Muscle layer of duodenum (tissue), 2 donors: ENCODE measurements around the gene PHYKPL.

ENCODE experiments used
- H3K27ac ChIP-seq: one replicate; pipeline ENCODE4 v1.7.0; 2013; ENCODE audit warnings: mild to moderate bottlenecking, low read length
- H3K27me3 ChIP-seq: one replicate; pipeline ENCODE4 v1.7.0; 2013; ENCODE audit warnings: low read depth, mild to moderate bottlenecking, control low read depth, low read length
- H3K36me3 ChIP-seq, 2 donors: one replicate each; pipeline ENCODE4 v1.7.0; 2013; ENCODE audit warnings: low read length in 2 of 2, control low read depth in 1 of 2, mild to moderate bottlenecking in 1 of 2; ENCODE audit not compliant: insufficient read depth in 2 of 2, control insufficient read depth in 1 of 2
- H3K4me1 ChIP-seq, 2 donors: one replicate each; pipeline ENCODE4 v1.7.0; 2013; ENCODE audit warnings: low read length in 2 of 2, mild to moderate bottlenecking in 2 of 2, control low read depth in 1 of 2, moderate library complexity in 1 of 2; ENCODE audit not compliant: insufficient read depth in 2 of 2, control insufficient read depth in 1 of 2
- H3K4me3 ChIP-seq, 2 donors: one replicate each; pipeline ENCODE4 v1.7.0; 2013; ENCODE audit warnings: low read length in 2 of 2, low read depth in 1 of 2, mild to moderate bottlenecking in 1 of 2
- H3K9me3 ChIP-seq, 2 donors: one replicate each; pipeline ENCODE4 v1.7.0; 2013; ENCODE audit warnings: low read length in 2 of 2, control low read depth in 1 of 2, mild to moderate bottlenecking in 1 of 2; ENCODE audit not compliant: control insufficient read depth in 1 of 2
- donor health status: healthy.

The PHYKPL gene

DNA sequence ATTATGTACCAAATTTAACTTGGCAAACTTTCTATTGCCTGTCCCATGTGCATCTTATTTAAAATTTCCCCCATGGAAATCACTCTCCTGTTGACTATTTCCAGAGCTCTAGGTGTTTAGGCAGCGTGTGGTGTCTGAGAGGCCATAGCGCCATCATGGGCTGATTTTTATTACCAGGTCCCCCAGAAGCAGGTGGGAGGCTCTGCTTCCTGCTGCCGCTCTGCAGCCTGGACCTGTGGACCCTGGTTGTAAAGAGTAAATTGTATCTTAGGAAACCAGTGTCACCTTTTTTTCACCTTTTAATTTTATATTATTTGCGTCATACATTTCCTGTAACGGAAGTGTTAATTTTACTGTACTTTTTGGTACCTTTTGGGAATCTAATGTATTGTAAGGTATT lies 21.9 kb downstream of the PHYKPL start:
- H3K36me3 ChIP-seq = peaks cover 91 to 95% of the 10 kb centered on the region in 2 donors
- no peaks in the 10 kb centered on the region for H3K27me3 ChIP-seq
- H3K27ac ChIP-seq = peak overlapping the region; percentile 29
- no peaks in the 10 kb centered on the region for H3K9me3 ChIP-seq
- H3K4me3 ChIP-seq = no peak overlapping the region
- peaks cover 19 to 30% of the 10 kb centered on the region in 2 donors for H3K4me1 ChIP-seq

DNA sequence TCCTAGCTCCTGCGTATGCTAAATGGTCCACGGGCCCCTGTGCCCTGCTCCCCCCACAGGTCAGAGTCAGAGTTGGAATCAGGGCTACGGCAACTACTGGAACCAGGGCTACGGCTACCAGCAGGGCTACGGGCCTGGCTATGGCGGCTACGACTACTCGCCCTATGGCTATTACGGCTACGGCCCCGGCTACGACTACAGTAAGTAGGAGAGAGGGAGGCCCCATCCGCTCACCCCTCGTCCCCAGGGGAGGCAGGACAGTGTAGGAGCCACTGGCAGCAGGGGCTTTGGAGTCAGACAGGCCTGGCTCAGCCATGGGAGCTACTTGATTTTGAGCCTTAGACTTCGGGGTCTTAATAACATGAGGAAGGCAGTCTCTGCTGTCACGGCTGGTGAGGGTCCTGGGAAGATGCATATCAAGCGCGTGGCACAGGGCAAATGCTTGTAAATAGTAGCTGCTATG lies 22.5 kb downstream of the PHYKPL start:
- Histone ChIP-seq H3K4me1 (peaks cover 22 to 30% of the 10 kb centered on the region in 2 donors), H3K9me3 (no peaks in the 10 kb centered on the region), H3K4me3 (no peak overlapping the region), H3K27me3 (no peaks in the 10 kb centered on the region), H3K36me3 (peaks cover 85 to 89% of the 10 kb centered on the region in 2 donors), H3K27ac (peak overlapping the region; percentile 29)

- H3K27me3 ChIP-seq = no peaks in the 10 kb centered on the region
- peaks cover 79 to 83% of the 10 kb centered on the region in 2 donors for H3K36me3 ChIP-seq
- no peak overlapping the region for H3K4me3 ChIP-seq
- H3K4me1 ChIP-seq = peaks cover 22 to 30% of the 10 kb centered on the region in 2 donors
- H3K9me3 ChIP-seq = no peaks in the 10 kb centered on the region
- peak overlapping the region; percentile 81 for H3K27ac ChIP-seq
Measured at GRCh38 chr5:178209334-178210072, 23.1 kb downstream of the PHYKPL start.

DNA sequence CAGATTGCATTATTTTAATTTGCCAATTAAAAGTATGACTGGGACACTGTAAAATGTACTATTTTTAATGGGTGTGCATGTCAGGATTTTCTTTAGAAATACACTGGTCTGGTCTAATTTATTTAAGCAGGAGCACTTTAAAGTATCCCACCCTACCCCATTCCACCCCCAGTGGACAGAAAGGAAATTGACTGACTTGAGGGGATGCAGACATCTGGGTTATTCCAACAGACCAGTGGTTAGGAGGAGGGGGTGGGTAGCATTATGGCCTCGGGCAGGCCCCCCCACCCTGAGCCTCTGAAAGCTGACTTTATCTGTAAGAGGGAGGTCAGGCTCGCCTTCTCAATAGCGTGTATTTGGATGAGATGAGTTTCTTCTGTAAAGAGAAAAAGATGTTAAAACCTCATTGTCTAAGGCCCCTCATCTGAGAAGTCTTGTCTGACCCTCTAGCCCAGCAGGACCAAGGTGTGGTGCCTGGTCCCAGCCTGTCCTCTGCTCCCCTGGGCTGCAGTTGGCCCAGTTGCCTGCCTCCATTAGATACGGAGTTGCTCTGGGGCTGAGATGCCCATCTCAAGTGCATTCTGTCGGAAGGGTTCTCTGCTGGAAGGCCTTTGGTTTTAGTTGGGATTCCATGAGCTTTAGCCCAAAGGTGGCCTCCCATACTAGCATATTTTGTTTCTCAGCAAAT lies 23.9 kb downstream of the PHYKPL start:
- H3K27ac ChIP-seq = peak overlapping the region; percentile 81
- peaks cover 22 to 25% of the 10 kb centered on the region in 2 donors for H3K4me1 ChIP-seq
- H3K27me3 ChIP-seq = no peaks in the 10 kb centered on the region
- H3K36me3 ChIP-seq = peaks cover 71 to 75% of the 10 kb centered on the region in 2 donors
- H3K9me3 ChIP-seq = no peaks in the 10 kb centered on the region
- no peak overlapping the region for H3K4me3 ChIP-seq

- peaks cover 63 to 67% of the 10 kb centered on the region in 2 donors for H3K36me3 ChIP-seq
Measured at GRCh38 chr5:178207917-178208280, 24.7 kb downstream of the PHYKPL start.

DNA sequence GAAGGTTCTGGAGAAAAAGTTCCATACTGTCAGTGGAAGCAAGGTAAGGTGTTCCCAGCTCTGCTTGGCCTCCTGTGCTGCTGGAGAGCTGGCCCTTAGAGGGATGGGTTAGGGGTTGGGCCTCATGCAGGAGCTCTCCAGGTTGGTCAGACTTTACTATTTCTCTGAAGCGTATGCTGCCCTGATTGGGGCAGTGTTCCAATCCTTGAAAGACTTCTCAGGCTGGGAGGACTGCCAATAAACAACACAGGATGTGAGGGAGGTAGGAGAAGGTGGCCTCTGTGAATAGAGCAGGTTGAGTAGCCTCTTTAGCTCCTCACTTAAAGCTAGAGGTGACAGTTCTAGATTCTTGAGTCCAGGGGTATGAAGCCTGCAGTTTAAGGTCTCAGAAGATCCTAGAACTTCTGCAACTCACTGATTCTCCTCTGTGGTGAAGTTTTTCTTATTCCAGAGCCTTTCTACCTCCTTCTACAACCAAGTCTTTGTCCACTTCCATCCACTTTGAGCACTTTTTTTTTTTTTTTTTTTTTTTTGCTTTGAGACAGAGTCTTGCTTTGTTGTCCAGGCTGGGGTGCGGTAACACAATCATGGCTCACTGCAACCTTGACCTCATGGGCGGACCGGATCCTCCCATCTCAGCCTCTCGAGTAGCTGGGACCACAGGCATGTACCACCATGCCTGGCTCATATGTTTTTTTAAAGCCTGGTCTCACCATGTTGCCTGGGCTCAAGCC lies 25.3 kb downstream of the PHYKPL start:
- Histone ChIP-seq H3K27me3 (no peaks in the 10 kb centered on the region), H3K36me3 (peaks cover 58 to 61% of the 10 kb centered on the region in 2 donors), H3K4me1 (peaks cover 22 to 25% of the 10 kb centered on the region in 2 donors), H3K27ac (peak overlapping the region; percentile 81), H3K9me3 (no peaks in the 10 kb centered on the region), H3K4me3 (peak overlapping the region; percentile 96 to 97)

More at GRCh38 chr5:178207917-178208280, 24.7 kb downstream of the PHYKPL start:
- Histone ChIP-seq H3K27me3 (no peaks in the 10 kb centered on the region), H3K4me1 (peaks cover 22 to 25% of the 10 kb centered on the region in 2 donors), H3K9me3 (no peaks in the 10 kb centered on the region), H3K4me3 (no peak overlapping the region), H3K27ac (peak overlapping the region; percentile 81)

DNA sequence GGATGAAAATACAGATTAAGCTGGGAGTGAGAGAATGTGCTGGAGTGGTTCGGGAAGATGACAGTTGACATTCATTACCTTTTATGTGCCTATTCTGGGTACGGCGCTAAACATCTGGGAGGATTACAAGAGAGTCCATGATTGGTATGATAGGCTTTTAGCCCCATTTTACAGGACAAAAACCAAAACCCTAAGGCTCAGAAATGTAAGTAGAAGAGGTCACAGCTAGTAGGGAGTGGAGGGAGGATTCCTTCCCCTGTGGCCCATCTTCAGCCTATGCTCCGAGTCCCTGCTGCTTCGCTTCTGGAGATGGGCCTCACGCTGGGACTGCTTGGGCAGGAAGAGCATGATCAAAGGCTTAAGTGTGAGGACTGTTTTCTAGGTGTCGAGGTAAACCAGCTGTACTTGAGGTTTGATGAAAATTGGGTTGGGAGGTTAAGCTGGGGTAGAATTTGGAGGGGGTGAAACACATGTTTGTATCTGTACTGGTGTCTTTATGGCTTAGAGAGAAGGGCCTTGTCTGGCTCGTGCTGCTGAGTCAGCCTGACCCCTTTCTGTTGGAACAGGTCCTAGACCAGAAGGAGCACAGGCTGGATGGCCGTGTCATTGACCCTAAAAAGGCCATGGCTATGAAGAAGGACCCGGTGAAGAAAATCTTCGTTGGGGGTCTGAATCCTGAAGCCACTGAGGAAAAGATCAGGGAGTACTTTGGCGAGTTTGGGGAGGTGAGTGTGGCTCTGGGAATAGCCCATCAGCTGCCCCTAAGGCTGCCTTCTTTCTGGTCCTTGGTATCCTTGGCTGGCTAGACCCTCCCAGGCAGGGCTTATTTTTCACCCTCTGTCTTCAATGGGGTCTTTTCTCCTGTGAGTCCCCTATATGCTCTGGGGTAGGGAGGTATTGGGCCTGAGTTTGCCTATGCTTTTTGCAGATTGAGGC lies 26.2 kb downstream of the PHYKPL start:
- H3K4me1 ChIP-seq = peaks cover 22 to 25% of the 10 kb centered on the region in 2 donors
- peak overlapping the region; percentile 96 to 97 for H3K4me3 ChIP-seq
- H3K27ac ChIP-seq = peak overlapping the region; percentile 81
- H3K36me3 ChIP-seq = peaks cover 49 to 52% of the 10 kb centered on the region in 2 donors
- H3K9me3 ChIP-seq = no peaks in the 10 kb centered on the region
- no peaks in the 10 kb centered on the region for H3K27me3 ChIP-seq

DNA sequence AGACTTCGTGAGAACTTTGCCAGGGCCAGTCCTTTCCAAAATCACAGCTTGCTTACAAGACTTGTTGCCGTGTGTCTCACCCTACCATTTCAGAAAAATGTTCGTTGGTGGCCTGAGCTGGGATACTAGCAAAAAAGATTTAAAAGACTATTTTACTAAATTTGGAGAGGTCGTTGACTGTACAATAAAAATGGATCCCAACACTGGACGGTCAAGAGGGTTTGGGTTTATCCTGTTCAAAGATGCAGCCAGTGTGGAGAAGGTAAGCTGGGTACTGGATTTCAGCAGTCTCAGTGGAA lies 26.9 kb downstream of the PHYKPL start:
- Histone ChIP-seq H3K36me3 (peaks cover 41 to 47% of the 10 kb centered on the region in 2 donors), H3K4me1 (peaks cover 22 to 25% of the 10 kb centered on the region in 2 donors), H3K4me3 (peak overlapping the region; percentile 96 to 97), H3K9me3 (no peaks in the 10 kb centered on the region), H3K27me3 (no peaks in the 10 kb centered on the region), H3K27ac (peak overlapping the region; percentile 81)

GRCh38 chr5:178204935-178205748 lies 27.5 kb downstream of the PHYKPL start:
- peaks cover 22 to 25% of the 10 kb centered on the region in 2 donors for H3K4me1 ChIP-seq
- no peaks in the 10 kb centered on the region for H3K9me3 ChIP-seq
- H3K27me3 ChIP-seq = no peaks in the 10 kb centered on the region
- peak overlapping the region; percentile 96 to 97 for H3K4me3 ChIP-seq
- H3K27ac ChIP-seq = peak overlapping the region; percentile 81
- peaks cover 36 to 42% of the 10 kb centered on the region in 2 donors for H3K36me3 ChIP-seq
